WTC11 (cell line): ENCODE data around the gene FZD2.

ENCODE experiments used
- CDX4 ChIP-seq: fragments of 250-450 bp; sonication (Bioruptor Pico); IDR thresholded peaks from 2 replicates; pipeline ENCODE4 v1.9.0; 2021; ENCODE audit warnings: moderate library complexity, mild to moderate bottlenecking, inconsistent platforms, borderline replicate concordance
- SP1 ChIP-seq: sonication (generic); formaldehyde crosslinking; conservative IDR thresholded peaks from 2 replicates; pipeline ENCODE4 v1.8.1; 2022; ENCODE audit warnings: missing genetic modification reagents
- TF ChIP-seq, protein P1 (sequence below): fragments of 200-600 bp; IDR thresholded peaks from 2 replicates; pipeline ENCODE4 v1.8.0; 2022; ENCODE audit warnings: antibody characterized with exemption

- no peak for TF ChIP-seq CDX4 (CRISPR knock-in tag)
- no peak for TF ChIP-seq SP1 (CRISPR knock-in tag)
- TF ChIP-seq, protein P1, sequence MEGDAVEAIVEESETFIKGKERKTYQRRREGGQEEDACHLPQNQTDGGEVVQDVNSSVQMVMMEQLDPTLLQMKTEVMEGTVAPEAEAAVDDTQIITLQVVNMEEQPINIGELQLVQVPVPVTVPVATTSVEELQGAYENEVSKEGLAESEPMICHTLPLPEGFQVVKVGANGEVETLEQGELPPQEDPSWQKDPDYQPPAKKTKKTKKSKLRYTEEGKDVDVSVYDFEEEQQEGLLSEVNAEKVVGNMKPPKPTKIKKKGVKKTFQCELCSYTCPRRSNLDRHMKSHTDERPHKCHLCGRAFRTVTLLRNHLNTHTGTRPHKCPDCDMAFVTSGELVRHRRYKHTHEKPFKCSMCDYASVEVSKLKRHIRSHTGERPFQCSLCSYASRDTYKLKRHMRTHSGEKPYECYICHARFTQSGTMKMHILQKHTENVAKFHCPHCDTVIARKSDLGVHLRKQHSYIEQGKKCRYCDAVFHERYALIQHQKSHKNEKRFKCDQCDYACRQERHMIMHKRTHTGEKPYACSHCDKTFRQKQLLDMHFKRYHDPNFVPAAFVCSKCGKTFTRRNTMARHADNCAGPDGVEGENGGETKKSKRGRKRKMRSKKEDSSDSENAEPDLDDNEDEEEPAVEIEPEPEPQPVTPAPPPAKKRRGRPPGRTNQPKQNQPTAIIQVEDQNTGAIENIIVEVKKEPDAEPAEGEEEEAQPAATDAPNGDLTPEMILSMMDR: no peak
These were observed 1.0 kb downstream of the FZD2 start for GRCh38 chr17:44558334-44558709.
